G401 (cell line): ENCODE results near the gene DLG3. TPM values are rescaled to one million over a fixed set of nuclear protein-coding genes. Genes with fewer than 3 reads are reported as not detected.

ENCODE experiments used
- DNase-seq: peaks from one replicate; pipeline ENCODE4 v3.0.0-alpha.2; 2015; ENCODE audit warnings: low spot score
- in situ Hi-C: cut with HindIII; loops from 2 replicates; pipeline ENCODE4 v1.10.0; 2016; ENCODE audit warnings: low sequenced_read_pairs, mixed read lengths
- total RNA-seq: library from RNA; depleted of rRNA; stranded (reverse); fragments of >200 nt; shearing (Covaris generic); gene quantifications from 2 replicates; pipeline ENCODE4 v1.2.3, GENCODE V29; 2014

The DLG3 gene
- total RNA-seq, 1 experiment from 2014 or later: 24.0 TPM

- in situ Hi-C loops: no loop called here
- peak; percentile 29 for DNase-seq
Measured at GRCh38 chrX:70434914-70435586, 9.6 kb upstream of the DLG3 start.

GRCh38 chrX:70436343-70436742, 8.3 kb upstream of the DLG3 start:
- no peak for DNase-seq
- in situ Hi-C loops: no loop called here

- in situ Hi-C loops: no loop called here
- DNase-seq: no peak
Measured at GRCh38 chrX:70437011-70437410, 7.6 kb upstream of the DLG3 start.

DNA sequence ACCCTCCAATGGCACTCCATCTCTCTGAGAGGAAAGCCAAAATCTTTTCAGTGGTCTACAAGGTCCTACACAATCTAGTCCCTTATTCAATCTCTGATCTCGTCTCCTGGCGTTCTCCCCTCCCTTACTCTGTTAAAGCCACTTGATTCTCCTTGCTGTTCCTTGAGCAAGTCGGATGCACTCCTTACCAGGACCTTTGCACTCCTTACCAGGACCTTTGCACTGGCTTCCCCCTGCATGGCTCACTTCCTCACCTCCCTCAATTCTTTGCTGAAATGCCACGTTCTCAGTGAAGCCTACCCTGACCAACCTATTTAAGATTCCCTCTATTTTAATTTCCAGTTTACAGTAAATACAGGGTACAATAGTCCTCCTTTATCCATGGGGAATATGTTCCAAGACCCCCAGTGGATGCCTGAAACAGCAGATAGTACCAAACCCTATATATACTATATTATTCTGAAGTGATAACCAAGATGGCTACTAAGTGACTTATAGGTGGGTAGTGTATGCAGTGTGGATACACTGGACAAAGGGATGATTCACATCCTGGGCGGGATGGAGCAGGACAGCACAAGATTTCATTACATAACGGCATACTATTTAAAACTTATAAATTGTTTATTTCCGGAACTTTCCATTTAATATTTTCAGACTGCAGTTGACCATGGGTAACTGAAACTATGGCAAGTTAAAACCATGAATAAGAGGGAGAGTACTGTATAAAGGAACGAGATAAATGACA, 6.5 kb upstream of the DLG3 start:
- in situ Hi-C loops: no loop called here
- DNase-seq: no peak

GRCh38 chrX:70439016-70439415, 5.6 kb upstream of the DLG3 start:
- DNase-seq: no peak
- in situ Hi-C loops: no loop called here

- no peak for DNase-seq
- in situ Hi-C loops: no loop called here
Measured at GRCh38 chrX:70442224-70442623, 2.4 kb upstream of the DLG3 start.

DNA sequence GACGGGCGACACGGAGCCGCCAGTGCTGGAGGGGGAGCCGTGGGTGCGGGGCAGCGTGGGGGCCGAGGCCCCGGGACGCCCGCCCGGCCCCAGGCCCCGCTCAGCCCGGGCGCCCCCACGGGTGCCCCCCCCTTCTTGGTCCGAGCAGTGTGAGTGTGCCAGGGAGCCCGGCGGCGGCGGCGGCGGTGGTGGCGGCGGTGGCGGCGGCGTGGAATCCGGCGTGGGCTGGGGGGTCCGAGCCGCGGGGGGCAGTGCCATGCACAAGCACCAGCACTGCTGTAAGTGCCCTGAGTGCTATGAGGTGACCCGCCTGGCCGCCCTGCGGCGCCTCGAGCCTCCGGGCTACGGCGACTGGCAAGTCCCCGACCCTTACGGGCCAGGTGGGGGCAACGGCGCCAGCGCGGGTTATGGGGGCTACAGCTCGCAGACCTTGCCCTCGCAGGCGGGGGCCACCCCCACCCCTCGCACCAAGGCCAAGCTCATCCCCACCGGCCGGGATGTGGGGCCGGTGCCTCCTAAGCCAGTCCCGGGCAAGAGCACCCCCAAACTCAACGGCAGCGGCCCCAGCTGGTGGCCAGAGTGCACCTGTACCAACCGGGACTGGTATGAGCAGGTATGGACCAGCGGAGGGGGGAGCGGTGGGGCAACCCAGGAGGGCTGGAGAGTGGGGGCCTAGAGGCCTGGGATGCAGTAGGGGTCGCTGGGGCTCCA, 466 bp downstream of the DLG3 start:
- in situ Hi-C loops: no loop called here
- DNase-seq: no peak

- DNase-seq: peak; percentile 46
- in situ Hi-C loops: no loop called here
Measured at GRCh38 chrX:70445951-70446350, 1.3 kb downstream of the DLG3 start.

- peak; percentile 10 for DNase-seq
- in situ Hi-C loops: no loop called here
Measured at GRCh38 chrX:70446380-70447350, 2.0 kb downstream of the DLG3 start.

GRCh38 chrX:70449457-70449966, 4.9 kb downstream of the DLG3 start:
- DNase-seq: no peak
- in situ Hi-C loops: no loop called here

DNA sequence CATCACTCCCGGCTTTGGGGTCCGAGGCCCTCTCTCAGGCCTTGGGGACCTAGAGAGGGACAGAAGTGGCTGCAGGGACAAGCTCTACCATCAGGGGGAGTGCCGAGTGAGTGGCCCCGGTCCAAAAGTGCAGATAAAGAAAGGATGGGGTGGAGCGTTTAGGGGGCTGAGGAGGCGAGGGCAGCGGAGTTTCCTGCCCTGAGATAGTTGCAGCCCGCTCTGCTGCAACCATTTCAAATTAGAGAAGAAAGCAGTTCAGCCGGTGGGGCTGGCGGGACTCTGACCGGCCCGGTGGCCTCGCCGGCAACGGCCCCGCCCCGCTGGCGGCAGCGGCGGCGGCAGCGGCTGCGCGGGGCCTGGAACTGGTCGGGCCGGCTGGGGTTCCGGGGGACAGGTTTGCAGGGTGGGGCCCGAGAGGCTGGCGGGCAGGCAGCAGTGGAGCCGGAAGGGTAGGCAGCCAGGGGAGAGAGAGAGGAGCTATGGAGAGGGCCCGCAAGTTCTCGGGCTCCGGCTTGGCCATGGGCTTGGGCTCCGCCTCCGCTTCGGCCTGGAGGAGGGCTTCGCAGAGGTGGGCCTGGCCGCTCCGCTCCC, 7.6 kb downstream of the DLG3 start:
- in situ Hi-C loops: no loop called here
- DNase-seq: peak; percentile 51

DNA sequence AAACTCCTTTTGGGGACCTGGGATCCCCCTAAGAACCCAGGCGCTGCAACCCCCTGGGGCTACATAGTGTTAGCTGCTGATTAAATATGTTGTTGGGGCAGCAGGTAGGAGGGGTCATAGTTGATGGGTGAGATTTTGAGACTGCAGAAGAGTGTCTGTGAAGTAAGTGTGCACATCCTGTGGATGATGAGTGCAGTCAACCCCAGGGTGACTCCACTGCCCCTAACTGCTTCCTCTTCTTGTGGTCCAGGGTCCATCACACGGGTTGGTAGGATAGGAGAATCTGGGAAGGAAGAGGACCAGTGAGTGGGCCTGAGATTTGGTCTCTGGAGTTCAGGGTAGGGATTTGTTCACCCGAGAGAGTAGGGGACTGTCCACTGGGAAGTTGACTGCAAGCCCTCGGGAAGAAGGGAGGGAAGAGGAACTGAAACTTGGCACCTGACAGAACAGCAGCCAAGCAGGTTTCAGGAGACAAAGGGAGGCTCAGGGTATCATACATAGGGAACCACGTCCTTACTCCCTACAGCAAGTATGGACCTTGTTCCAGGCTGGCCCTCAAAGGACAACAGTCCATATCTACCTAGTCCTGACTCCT, 8.5 kb downstream of the DLG3 start:
- in situ Hi-C loops: no loop called here
- DNase-seq: no peak

GRCh38 chrX:70454441-70455365, 10.1 kb downstream of the DLG3 start:
- DNase-seq: peak; percentile 76
- in situ Hi-C loops: no loop called here

GRCh38 chrX:70455366-70456202, 10.9 kb downstream of the DLG3 start:
- in situ Hi-C loops: no loop called here
- peak; percentile 14 for DNase-seq

DNA sequence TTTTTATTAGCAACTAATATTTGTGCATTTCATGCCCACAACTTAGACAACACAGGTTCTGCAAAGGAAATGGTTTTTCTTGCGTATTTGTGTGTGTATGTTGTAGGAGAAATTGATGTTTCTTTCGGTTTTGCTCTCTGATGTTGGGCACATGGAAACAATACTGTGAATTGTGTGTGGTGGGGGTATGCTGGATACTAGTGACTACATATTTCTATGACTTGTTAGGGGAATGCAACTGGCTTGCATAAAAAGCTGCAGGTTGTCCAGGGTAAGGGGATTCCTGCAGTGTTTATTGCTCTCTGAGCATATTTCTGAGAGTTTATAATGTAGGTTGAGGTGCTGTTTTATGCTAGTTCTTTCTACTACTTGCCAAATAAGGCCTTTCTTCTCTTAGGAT, 11.6 kb downstream of the DLG3 start:
- no peak for DNase-seq
- in situ Hi-C loops: no loop called here

DNA sequence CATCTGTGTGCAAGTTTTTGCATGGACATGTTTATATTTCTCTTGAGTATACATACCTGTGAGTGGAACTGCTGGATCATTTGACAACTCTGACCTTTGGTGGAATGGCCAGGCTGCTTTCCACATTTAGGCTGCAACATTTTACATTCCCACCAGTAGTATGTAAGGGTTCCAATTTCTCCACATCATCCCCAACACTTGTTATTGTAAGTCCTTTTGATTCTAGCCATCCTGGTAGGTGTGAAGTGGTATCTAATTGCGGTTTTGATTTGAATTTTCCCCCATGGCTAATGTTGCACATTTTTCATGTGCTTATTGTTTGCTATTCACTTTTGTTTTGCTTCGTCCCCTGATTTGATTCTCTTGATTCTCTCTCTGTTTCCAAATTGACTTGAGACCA, 16.4 kb downstream of the DLG3 start:
- in situ Hi-C loops: no loop called here
- DNase-seq: no peak
